Measurements from ENCODE around the gene FRY. TPM values are rescaled to one million over a fixed set of nuclear protein-coding genes. Genes with fewer than 3 reads are reported as not detected.

Gene FRY
- total and polyA plus RNA-seq, 2 of the 13 experiments (the other 11 are each of a cell fraction or from before 2014, with no cell fraction given), result 8.2 to 13.1 TPM

DNA sequence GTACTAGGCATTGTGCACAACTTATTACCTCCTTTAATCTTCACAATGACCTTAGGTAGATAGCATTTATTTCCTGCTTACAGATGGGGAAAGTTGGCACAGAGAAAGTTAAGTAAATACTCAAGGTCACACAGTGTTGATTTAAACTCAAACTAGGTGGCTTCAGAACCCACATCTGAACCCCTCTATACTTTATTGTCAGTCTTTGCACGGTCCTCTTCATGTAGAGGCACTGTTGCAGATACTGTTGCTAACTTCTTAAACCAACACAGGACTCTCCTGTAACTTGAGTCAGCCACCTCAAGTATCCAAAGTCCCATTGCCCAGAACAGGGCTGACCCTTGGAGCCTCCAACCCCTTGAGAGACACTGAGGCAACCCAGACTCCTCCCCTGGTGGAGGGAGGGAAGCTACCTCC is 48.8 kb downstream of the FRY start (continued):
- no peak for TF ChIP-seq NFATC3 (CRISPR knock-in tag; IDR thresholded peaks at IDR 0.05)
- no peak for TF ChIP-seq KDM4B (CRISPR knock-in tag; IDR thresholded peaks at IDR 0.05)
- no peak for TF ChIP-seq ZNF570 (CRISPR knock-in tag; IDR thresholded peaks at IDR 0.05; ENCODE audit: borderline replicate concordance)
- TF ChIP-seq ZNF24 (IDR thresholded peaks at IDR 0.05), result no peak
- no peak for TF ChIP-seq ZNF773 (CRISPR knock-in tag; IDR thresholded peaks at IDR 0.05; ENCODE audit: borderline replicate concordance)
- peak; percentile 54 for TF ChIP-seq ASH2L (IDR thresholded peaks at IDR 0.05; ENCODE audit: insufficient read length, low read depth, low read length)
- TF ChIP-seq TBX2 (CRISPR knock-in tag; IDR thresholded peaks at IDR 0.05; ENCODE audit: borderline replicate concordance), result peak; percentile 66; the same call in 1 of the 2 replicates
- no peak for TF ChIP-seq KLF9 (CRISPR knock-in tag; IDR thresholded peaks at IDR 0.05; ENCODE audit: low read depth)
- TF ChIP-seq, protein P1, sequence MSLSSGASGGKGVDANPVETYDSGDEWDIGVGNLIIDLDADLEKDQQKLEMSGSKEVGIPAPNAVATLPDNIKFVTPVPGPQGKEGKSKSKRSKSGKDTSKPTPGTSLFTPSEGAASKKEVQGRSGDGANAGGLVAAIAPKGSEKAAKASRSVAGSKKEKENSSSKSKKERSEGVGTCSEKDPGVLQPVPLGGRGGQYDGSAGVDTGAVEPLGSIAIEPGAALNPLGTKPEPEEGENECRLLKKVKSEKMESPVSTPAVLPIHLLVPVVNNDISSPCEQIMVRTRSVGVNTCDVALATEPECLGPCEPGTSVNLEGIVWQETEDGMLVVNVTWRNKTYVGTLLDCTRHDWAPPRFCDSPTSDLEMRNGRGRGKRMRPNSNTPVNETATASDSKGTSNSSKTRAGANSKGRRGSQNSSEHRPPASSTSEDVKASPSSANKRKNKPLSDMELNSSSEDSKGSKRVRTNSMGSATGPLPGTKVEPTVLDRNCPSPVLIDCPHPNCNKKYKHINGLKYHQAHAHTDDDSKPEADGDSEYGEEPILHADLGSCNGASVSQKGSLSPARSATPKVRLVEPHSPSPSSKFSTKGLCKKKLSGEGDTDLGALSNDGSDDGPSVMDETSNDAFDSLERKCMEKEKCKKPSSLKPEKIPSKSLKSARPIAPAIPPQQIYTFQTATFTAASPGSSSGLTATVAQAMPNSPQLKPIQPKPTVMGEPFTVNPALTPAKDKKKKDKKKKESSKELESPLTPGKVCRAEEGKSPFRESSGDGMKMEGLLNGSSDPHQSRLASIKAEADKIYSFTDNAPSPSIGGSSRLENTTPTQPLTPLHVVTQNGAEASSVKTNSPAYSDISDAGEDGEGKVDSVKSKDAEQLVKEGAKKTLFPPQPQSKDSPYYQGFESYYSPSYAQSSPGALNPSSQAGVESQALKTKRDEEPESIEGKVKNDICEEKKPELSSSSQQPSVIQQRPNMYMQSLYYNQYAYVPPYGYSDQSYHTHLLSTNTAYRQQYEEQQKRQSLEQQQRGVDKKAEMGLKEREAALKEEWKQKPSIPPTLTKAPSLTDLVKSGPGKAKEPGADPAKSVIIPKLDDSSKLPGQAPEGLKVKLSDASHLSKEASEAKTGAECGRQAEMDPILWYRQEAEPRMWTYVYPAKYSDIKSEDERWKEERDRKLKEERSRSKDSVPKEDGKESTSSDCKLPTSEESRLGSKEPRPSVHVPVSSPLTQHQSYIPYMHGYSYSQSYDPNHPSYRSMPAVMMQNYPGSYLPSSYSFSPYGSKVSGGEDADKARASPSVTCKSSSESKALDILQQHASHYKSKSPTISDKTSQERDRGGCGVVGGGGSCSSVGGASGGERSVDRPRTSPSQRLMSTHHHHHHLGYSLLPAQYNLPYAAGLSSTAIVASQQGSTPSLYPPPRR (CRISPR knock-in tag; IDR thresholded peaks at IDR 0.05; ENCODE audit: borderline replicate concordance), result peak; percentile 88
- peak; percentile 91 for TF ChIP-seq NFIC (IDR thresholded peaks at IDR 0.05; ENCODE audit: low read length)
- no peak for TF ChIP-seq JDP2 (CRISPR knock-in tag; IDR thresholded peaks at IDR 0.05; ENCODE audit: borderline replicate concordance)
- TF ChIP-seq, protein P2, sequence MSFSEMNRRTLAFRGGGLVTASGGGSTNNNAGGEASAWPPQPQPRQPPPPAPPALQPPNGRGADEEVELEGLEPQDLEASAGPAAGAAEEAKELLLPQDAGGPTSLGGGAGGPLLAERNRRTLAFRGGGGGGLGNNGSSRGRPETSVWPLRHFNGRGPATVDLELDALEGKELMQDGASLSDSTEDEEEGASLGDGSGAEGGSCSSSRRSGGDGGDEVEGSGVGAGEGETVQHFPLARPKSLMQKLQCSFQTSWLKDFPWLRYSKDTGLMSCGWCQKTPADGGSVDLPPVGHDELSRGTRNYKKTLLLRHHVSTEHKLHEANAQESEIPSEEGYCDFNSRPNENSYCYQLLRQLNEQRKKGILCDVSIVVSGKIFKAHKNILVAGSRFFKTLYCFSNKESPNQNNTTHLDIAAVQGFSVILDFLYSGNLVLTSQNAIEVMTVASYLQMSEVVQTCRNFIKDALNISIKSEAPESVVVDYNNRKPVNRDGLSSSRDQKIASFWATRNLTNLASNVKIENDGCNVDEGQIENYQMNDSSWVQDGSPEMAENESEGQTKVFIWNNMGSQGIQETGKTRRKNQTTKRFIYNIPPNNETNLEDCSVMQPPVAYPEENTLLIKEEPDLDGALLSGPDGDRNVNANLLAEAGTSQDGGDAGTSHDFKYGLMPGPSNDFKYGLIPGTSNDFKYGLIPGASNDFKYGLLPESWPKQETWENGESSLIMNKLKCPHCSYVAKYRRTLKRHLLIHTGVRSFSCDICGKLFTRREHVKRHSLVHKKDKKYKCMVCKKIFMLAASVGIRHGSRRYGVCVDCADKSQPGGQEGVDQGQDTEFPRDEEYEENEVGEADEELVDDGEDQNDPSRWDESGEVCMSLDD (CRISPR knock-in tag; IDR thresholded peaks at IDR 0.05; ENCODE audit: borderline replicate concordance), result no peak; the same call in 1 of the 2 replicates
- no peak for TF ChIP-seq HNRNPLL (IDR thresholded peaks at IDR 0.05; ENCODE audit: low read depth, low read length, poor library complexity, severe bottlenecking)
- TF ChIP-seq ZNF431 (CRISPR knock-in tag; IDR thresholded peaks at IDR 0.05; ENCODE audit: borderline replicate concordance, low read depth), result no peak
- no peak for TF ChIP-seq NR0B2 (CRISPR knock-in tag; IDR thresholded peaks at IDR 0.05)
- no peak for TF ChIP-seq FOXP1 (IDR thresholded peaks at IDR 0.05)
- TF ChIP-seq FOXP1 (CRISPR knock-in tag; IDR thresholded peaks at IDR 0.05), result peak; percentile 89
- peak; percentile 79 for TF ChIP-seq PAXIP1 (CRISPR knock-in tag; conservative IDR thresholded peaks at IDR 0.05)
- no peak for TF ChIP-seq ZFP62 (CRISPR knock-in tag; IDR thresholded peaks at IDR 0.05)
- TF ChIP-seq GATAD2A (CRISPR knock-in tag; IDR thresholded peaks at IDR 0.05), result peak; percentile 90
- TF ChIP-seq TBP (CRISPR knock-in tag; IDR thresholded peaks at IDR 0.05), result no peak

Data from HepG2 (cell line).